Upper lobe of left lung (tissue), 6 donors: ENCODE measurements around the gene GLIPR2. TPM values are rescaled to one million over a fixed set of nuclear protein-coding genes. Genes with fewer than 3 reads are reported as not detected.
A peak's percentile ranks its signal among the peaks of the same experiment; 100 is the strongest.

Experiments used
- ATAC-seq, 2 donors: fragments of 200-7000 bp; cut with Tn5 transposase; one replicate each; pipeline ENCODE4 v1.9.1; 2022; ENCODE audit warnings: mild to moderate bottlenecking in 2 of 2, moderate library complexity in 2 of 2; ENCODE audit not compliant: low FRiP score in 2 of 2
- DNase-seq, 2 donors: peaks; one replicate each; pipeline ENCODE4 v3.0.0-alpha.2; 2019 to 2020
- H3K27ac ChIP-seq, 4 donors: fragments of 200-600 bp; sonication (generic); one replicate each; pipeline ENCODE4 v1.5.1; 2016 to 2019
- H3K27me3 ChIP-seq, 4 donors: fragments of 200-600 bp; sonication (generic); one replicate each; pipeline ENCODE4 v1.5.1; 2017 to 2019
- H3K36me3 ChIP-seq, 4 donors: fragments of 200-600 bp; sonication (generic); one replicate each; pipeline ENCODE4 v1.5.1; 2016 to 2019
- H3K4me1 ChIP-seq, 4 donors: fragments of 200-600 bp; sonication (generic); one replicate each; pipeline ENCODE4 v1.5.1; 2018 to 2019
- H3K4me3 ChIP-seq, 4 donors: fragments of 200-600 bp; sonication (generic); one replicate each; pipeline ENCODE4 v1.5.1; 2017 to 2019; ENCODE audit warnings: mild to moderate bottlenecking in 2 of 4, moderate library complexity in 1 of 4
- H3K9me3 ChIP-seq, 4 donors: fragments of 200-600 bp; sonication (generic); one replicate each; pipeline ENCODE4 v1.5.1; 2018 to 2019
- CTCF ChIP-seq, 6 experiments: fragments of 450-650 bp in 4 of 6; fragments of 200-600 bp in 2 of 6; sonication (generic) in 2 of 6; IDR thresholded peaks; one replicate each; pipeline ENCODE4 v1.5.1; 2016 to 2019; ENCODE audit warnings: antibody characterized with exemption in 6 of 6
- EP300 ChIP-seq, 4 donors: sonication (generic); formaldehyde crosslinking; IDR thresholded peaks; one replicate each; pipeline ENCODE4 v1.5.1; 2017; ENCODE audit warnings: antibody characterized with exemption in 4 of 4, control low read depth in 2 of 4
- POLR2A ChIP-seq, 4 donors: fragments of 450-650 bp; IDR thresholded peaks; one replicate each; pipeline ENCODE4 v1.5.1; 2016 to 2017; ENCODE audit warnings: antibody characterized with exemption in 4 of 4, mild to moderate bottlenecking in 2 of 4
- POLR2AphosphoS5 ChIP-seq, 2 donors: sonication (generic); formaldehyde crosslinking; IDR thresholded peaks; one replicate each; pipeline ENCODE4 v1.5.1; 2017; ENCODE audit warnings: antibody characterized with exemption in 2 of 2
- WGBS, 2 donors: methylation state at CpG; one replicate each; pipeline ENCODE4 v1.1.5; 2017 to 2018; 5-methylcytosine and 5-hydroxymethylcytosine counted together
- total RNA-seq, 6 donors: library from RNA; depleted of rRNA in 4 of 6; stranded (reverse); fragments of >200 nt in 4 of 6; gene quantifications; one replicate each; pipeline versions ENCODE4 v1.1.0 to v1.2.1, GENCODE V29; 2016 to 2021
- donor health status: DM: no; HTN: no; CAD: no; lungs with moderate emphysema.
- donor health status: DM: no; HTN: yes; CAD: no; lungs with severe emphysema.

The GLIPR2 gene
- total RNA-seq, 6 donors from 2014 or later: 39.6 to 131 (median 66.0) TPM

GRCh38 chr9:36134761-36135505 is 1.6 kb upstream of the GLIPR2 start:
- no peak for ATAC-seq
- Histone ChIP-seq H3K27me3 (no peaks in the 10 kb centered on the region), H3K9me3 (no peaks in the 10 kb centered on the region), H3K4me3 (no peak overlapping the region), H3K36me3 (no peaks in the 10 kb centered on the region), H3K27ac (no peak overlapping the region), H3K4me1 (peaks cover 21 to 42% (median 22%) of the 10 kb centered on the region in 4 donors)
- WGBS, 2 donors: 75 to 89% methylated on average over 9 of the region's 9 CpGs
- no peak for TF ChIP-seq EP300 (IDR thresholded peaks at IDR 0.05)
- no peak for TF ChIP-seq POLR2AphosphoS5 (IDR thresholded peaks at IDR 0.05)
- no peak for DNase-seq

- no peak for TF ChIP-seq POLR2A (IDR thresholded peaks at IDR 0.05)
- no peak for TF ChIP-seq CTCF (IDR thresholded peaks at IDR 0.05)
- no peak for TF ChIP-seq POLR2AphosphoS5 (IDR thresholded peaks at IDR 0.05)
- TF ChIP-seq EP300 (IDR thresholded peaks at IDR 0.05): no peak
- WGBS, 2 donors: 9 to 15% methylated on average over 12 to 15 of the region's 18 CpGs
- peak in 1 of 2 donors; percentile 45 for DNase-seq
- Histone ChIP-seq H3K27ac (peak overlapping the region; percentile 72 to 94 (median 82)), H3K27me3 (no peaks in the 10 kb centered on the region), H3K36me3 (no peaks in the 10 kb centered on the region), H3K9me3 (no peaks in the 10 kb centered on the region), H3K4me3 (peak overlapping the region; percentile 53 to 94 (median 75)), H3K4me1 (peaks cover 29 to 51% (median 31%) of the 10 kb centered on the region in 4 donors)
- no peak for ATAC-seq
Measured at GRCh38 chr9:36135741-36136271, 727 bp upstream of the GLIPR2 start.

- ATAC-seq (peak in 1 of 2 donors; percentile 25), DNase-seq (peak in 1 of 2 donors; percentile 19)
- H3K27me3 ChIP-seq: no peaks in the 10 kb centered on the region
- H3K4me3 ChIP-seq: peak overlapping the region; percentile 53 to 94 (median 75)
- H3K27ac ChIP-seq: peak overlapping the region; percentile 72 to 94 (median 82)
- TF ChIP-seq POLR2A (IDR thresholded peaks at IDR 0.05): no peak
- no peak for TF ChIP-seq EP300 (IDR thresholded peaks at IDR 0.05)
- TF ChIP-seq POLR2AphosphoS5 (IDR thresholded peaks at IDR 0.05): no peak
- peak in 1 of 6 experiments; percentile 0 for TF ChIP-seq CTCF (IDR thresholded peaks at IDR 0.05)
- H3K4me1 ChIP-seq: peaks cover 34 to 61% (median 39%) of the 10 kb centered on the region in 4 donors
- H3K36me3 ChIP-seq: no peaks in the 10 kb centered on the region
- 1 to 4% methylated on average over 10 to 32 of the region's 40 CpGs for WGBS, 2 donors
- H3K9me3 ChIP-seq: no peaks in the 10 kb centered on the region
Measured at GRCh38 chr9:36136894-36137391, 410 bp downstream of the GLIPR2 start.

- Histone ChIP-seq H3K4me3 (peak overlapping the region; percentile 53 to 94 (median 75)), H3K27me3 (no peaks in the 10 kb centered on the region), H3K27ac (peak overlapping the region; percentile 72 to 94 (median 82)), H3K36me3 (no peaks in the 10 kb centered on the region), H3K9me3 (no peaks in the 10 kb centered on the region), H3K4me1 (peaks cover 40 to 66% (median 44%) of the 10 kb centered on the region in 4 donors)
- WGBS, 2 donors: 37 to 56% methylated on average over 6 to 12 of the region's 12 CpGs
- no peak for TF ChIP-seq POLR2A (IDR thresholded peaks at IDR 0.05)
- no peak for TF ChIP-seq EP300 (IDR thresholded peaks at IDR 0.05)
- no peak for TF ChIP-seq POLR2AphosphoS5 (IDR thresholded peaks at IDR 0.05)
- TF ChIP-seq CTCF (IDR thresholded peaks at IDR 0.05): no peak
- DNase-seq: peak in 1 of 2 donors; percentile 41
- ATAC-seq: peak in 1 of 2 donors; percentile 41
Measured at GRCh38 chr9:36137392-36138004, 965 bp downstream of the GLIPR2 start.

- WGBS, 2 donors: 96% methylated on average over 10 of the region's 10 CpGs
- Histone ChIP-seq H3K9me3 (no peaks in the 10 kb centered on the region), H3K4me1 (peaks cover 50 to 76% (median 54%) of the 10 kb centered on the region in 4 donors), H3K27me3 (no peaks in the 10 kb centered on the region), H3K27ac (peak overlapping the region in 1 of 4 donors; percentile 94), H3K36me3 (no peaks in the 10 kb centered on the region), H3K4me3 (peak overlapping the region in 1 of 4 donors; percentile 94)
- ATAC-seq (no peak), DNase-seq (peak in 1 of 2 donors; percentile 20)
- no peak for TF ChIP-seq POLR2A (IDR thresholded peaks at IDR 0.05)
- TF ChIP-seq CTCF (IDR thresholded peaks at IDR 0.05): no peak
- no peak for TF ChIP-seq EP300 (IDR thresholded peaks at IDR 0.05)
- TF ChIP-seq POLR2AphosphoS5 (IDR thresholded peaks at IDR 0.05): no peak
Measured at GRCh38 chr9:36138496-36138895, 2.0 kb downstream of the GLIPR2 start.
